ENCODE data around the gene DHRSX.
"Not testable (repeated sequence)": the region's sequence is repeated elsewhere in the genome, so short reads cannot be mapped to it uniquely, and the experiment has no call there.

DHRSX gene

GRCh38 chrX:2538031-2538757 lies 37.4 kb upstream of the DHRSX start:
- TF ChIP-seq MAX (IDR thresholded peaks at IDR 0.05; ENCODE audit: low read depth, low read length) (no peak), POLR2A (IDR thresholded peaks at IDR 0.05; ENCODE audit: extremely low read depth, insufficient read length) (no peak), CTCF (IDR thresholded peaks at IDR 0.05; ENCODE audit: low read depth, low read length) (no peak), MYC (IDR thresholded peaks at IDR 0.05; ENCODE audit: low read depth, low read length) (no peak)
- DNase-seq (ENCODE audit: low read depth) = no peak
- no peak overlapping the region for H3K4me3 ChIP-seq (ENCODE audit: low read depth, low read length)

GRCh38 chrX:2536974-2537373 lies 36.2 kb upstream of the DHRSX start:
- H3K4me3 ChIP-seq (ENCODE audit: low read depth, low read length) = no peak overlapping the region
- no peak for TF ChIP-seq MYC (IDR thresholded peaks at IDR 0.05; ENCODE audit: low read depth, low read length)
- no peak for TF ChIP-seq MAX (IDR thresholded peaks at IDR 0.05; ENCODE audit: low read depth, low read length)
- no peak for TF ChIP-seq CTCF (IDR thresholded peaks at IDR 0.05; ENCODE audit: low read depth, low read length)
- no peak for TF ChIP-seq POLR2A (IDR thresholded peaks at IDR 0.05; ENCODE audit: extremely low read depth, insufficient read length)
- no peak for DNase-seq (ENCODE audit: low read depth)

DNA sequence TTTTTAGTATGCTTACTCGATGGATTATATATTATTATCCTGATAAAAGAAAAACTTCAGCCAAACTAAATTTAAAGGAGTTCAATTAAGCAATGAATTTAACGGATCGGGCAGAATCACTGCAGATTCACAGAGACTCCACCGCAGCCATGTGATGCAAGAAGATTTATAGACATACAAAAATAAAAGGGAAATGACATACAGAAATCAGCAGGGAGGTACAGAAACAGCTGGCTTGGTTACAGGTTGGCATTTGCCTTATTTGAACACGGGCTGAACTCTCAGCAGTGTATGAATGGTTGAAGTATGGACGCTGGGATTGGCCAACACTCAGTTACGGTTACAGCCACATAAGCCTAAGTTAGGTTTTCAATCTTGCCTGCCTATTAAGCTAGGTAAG lies 35.4 kb upstream of the DHRSX start:
- TF ChIP-seq CTCF (IDR thresholded peaks at IDR 0.05; ENCODE audit: low read depth, low read length) = no peak
- no peak for TF ChIP-seq MAX (IDR thresholded peaks at IDR 0.05; ENCODE audit: low read depth, low read length)
- TF ChIP-seq POLR2A (IDR thresholded peaks at IDR 0.05; ENCODE audit: extremely low read depth, insufficient read length) = no peak
- TF ChIP-seq MYC (IDR thresholded peaks at IDR 0.05; ENCODE audit: low read depth, low read length) = no peak
- no peak for DNase-seq (ENCODE audit: low read depth)
- H3K4me3 ChIP-seq (ENCODE audit: low read depth, low read length) = no peak overlapping the region

- not testable (repeated sequence) for H3K4me3 ChIP-seq (ENCODE audit: low read depth, low read length); DNase-seq (ENCODE audit: low read depth)
These were observed 33.7 kb upstream of the DHRSX start for GRCh38 chrX:2534261-2535021.

- TF ChIP-seq MYC (IDR thresholded peaks at IDR 0.05; ENCODE audit: low read depth, low read length) (no peak), POLR2A (IDR thresholded peaks at IDR 0.05; ENCODE audit: extremely low read depth, insufficient read length) (no peak), MAX (IDR thresholded peaks at IDR 0.05; ENCODE audit: low read depth, low read length) (no peak), CTCF (IDR thresholded peaks at IDR 0.05; ENCODE audit: low read depth, low read length) (no peak)
- DNase-seq (ENCODE audit: low read depth) = no peak
- H3K4me3 ChIP-seq (ENCODE audit: low read depth, low read length) = no peak overlapping the region
These were observed 32.6 kb upstream of the DHRSX start for GRCh38 chrX:2533424-2533823.

DNA sequence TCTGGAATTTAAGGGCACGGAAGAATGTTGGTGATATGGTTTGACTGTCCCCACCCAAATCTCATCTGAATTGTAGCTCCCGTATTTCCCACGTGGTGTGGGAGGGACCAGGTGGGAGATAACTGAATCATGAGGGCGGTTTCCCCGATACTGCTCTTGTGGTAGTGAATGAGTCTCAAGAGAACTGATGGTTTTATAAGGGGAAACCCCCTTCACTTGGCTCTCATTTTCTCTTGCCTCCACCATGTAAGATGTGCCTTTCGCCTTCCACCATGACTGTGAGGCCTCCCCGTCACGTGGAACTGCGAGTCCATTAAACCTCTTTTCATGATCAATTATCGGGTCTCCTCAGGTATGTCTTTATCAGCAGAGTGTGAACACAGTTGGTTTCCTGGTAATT lies 25.6 kb upstream of the DHRSX start:
- no peak for DNase-seq (ENCODE audit: low read depth)
- no peak overlapping the region for H3K4me3 ChIP-seq (ENCODE audit: low read depth, low read length)
- TF ChIP-seq MYC (IDR thresholded peaks at IDR 0.05; ENCODE audit: low read depth, low read length) = no peak
- TF ChIP-seq MAX (IDR thresholded peaks at IDR 0.05; ENCODE audit: low read depth, low read length) = no peak
- no peak for TF ChIP-seq CTCF (IDR thresholded peaks at IDR 0.05; ENCODE audit: low read depth, low read length)
- TF ChIP-seq POLR2A (IDR thresholded peaks at IDR 0.05; ENCODE audit: extremely low read depth, insufficient read length) = no peak

All from NB4 (cell line).